Measurements from ENCODE around the gene CARD10. TPM values are rescaled to one million over a fixed set of nuclear protein-coding genes. Genes with fewer than 3 reads are reported as not detected.
A peak's percentile ranks its signal among the peaks of the same experiment; 100 is the strongest.

CARD10 gene
- total RNA-seq, 1 donor, result 3.0 TPM

DNA sequence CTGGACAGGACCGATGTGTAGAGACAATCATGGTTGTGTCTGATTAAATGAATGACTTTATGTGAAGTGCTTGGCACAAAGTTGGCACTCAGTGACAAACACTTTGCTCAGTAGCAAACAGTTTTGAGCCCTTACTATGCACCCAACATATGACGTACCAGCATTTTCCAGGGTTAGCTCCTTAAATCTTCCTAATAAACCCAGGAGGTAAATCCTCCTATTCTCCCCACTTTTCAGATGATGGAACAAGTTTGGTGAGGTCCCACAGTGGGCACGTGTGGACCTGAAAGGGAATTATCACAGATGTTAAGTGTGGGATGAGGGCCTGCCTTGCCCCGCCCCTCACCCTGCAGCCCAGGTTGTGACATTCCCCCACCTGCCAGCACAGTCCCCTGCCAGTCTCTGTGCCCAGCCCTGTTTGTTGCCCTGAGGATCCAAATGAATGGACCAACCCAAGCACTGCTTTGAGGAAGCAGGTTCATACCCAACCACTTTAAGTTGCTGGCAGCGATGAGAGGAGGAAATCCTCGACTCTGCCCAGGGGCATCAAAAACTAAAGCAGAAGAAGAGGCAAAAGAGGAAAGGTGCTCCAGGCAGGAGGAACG, 6.6 kb upstream of the CARD10 start:
- no peak overlapping the region for H3K4me3 ChIP-seq (ENCODE audit: low read depth, low read length)
- DNase-seq (ENCODE audit: low read depth), result no peak
- TF ChIP-seq, protein P1, sequence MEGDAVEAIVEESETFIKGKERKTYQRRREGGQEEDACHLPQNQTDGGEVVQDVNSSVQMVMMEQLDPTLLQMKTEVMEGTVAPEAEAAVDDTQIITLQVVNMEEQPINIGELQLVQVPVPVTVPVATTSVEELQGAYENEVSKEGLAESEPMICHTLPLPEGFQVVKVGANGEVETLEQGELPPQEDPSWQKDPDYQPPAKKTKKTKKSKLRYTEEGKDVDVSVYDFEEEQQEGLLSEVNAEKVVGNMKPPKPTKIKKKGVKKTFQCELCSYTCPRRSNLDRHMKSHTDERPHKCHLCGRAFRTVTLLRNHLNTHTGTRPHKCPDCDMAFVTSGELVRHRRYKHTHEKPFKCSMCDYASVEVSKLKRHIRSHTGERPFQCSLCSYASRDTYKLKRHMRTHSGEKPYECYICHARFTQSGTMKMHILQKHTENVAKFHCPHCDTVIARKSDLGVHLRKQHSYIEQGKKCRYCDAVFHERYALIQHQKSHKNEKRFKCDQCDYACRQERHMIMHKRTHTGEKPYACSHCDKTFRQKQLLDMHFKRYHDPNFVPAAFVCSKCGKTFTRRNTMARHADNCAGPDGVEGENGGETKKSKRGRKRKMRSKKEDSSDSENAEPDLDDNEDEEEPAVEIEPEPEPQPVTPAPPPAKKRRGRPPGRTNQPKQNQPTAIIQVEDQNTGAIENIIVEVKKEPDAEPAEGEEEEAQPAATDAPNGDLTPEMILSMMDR (IDR thresholded peaks at IDR 0.05; ENCODE audit: insufficient read depth, low read depth, low read length), result no peak

DNA sequence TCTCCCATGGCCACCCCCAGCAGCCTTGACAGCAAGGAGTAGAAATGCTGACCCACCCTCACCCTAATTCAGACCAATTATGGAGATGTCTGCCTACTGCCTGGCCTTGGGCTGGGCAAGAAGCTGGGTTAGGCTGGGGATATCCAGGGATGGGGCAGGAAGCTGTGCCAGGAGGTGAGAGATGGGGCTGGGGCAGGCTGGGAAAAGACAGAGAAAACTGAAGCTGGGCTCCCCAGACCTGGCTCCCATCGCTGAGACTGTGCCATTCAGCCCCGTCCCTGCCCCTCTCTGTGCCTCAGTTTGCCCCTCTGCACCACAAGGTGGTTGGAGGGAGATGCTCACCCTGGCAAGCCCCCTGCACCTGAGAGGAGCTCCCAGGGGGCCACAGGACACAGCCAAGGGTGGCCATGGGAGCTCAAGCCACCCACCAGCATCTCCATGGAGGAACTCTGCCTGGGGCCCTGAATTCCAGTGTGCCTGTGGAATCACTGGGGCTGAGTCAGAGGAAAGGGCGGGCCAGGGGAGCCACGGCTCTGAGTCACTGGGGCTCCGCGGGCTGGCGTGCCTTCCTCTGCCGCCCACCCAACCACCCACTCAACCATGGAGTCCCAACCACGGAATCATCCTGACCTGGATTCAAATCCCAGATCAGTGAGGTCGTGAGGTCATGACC, 6.0 kb upstream of the CARD10 start:
- no peak overlapping the region for H3K4me3 ChIP-seq (ENCODE audit: low read depth, low read length)
- TF ChIP-seq, protein P1 (IDR thresholded peaks at IDR 0.05; ENCODE audit: insufficient read depth, low read depth, low read length), result no peak
- peak; percentile 67 for DNase-seq (ENCODE audit: low read depth)

DNA sequence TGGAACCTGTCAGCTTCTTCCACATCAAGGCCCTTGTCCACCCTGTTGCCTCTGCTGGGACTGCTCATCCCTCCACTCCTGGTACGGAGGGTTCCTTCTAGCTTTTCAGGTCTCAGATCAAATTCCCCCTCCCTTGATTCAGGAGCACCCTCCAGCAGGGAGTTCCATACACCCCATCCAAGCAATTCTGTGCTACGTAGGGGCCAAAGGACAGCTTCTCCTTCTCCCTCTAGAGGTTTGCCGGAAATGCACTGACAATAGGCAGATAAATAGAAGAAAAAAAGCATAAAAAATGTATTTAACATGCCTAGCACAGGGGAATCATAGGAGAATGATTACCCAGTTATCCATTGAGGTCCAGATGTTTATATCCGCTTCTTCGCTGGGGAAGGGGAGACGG, 3.3 kb upstream of the CARD10 start:
- TF ChIP-seq, protein P1 (IDR thresholded peaks at IDR 0.05; ENCODE audit: insufficient read depth, low read depth, low read length), result no peak
- H3K4me3 ChIP-seq (ENCODE audit: low read depth, low read length), result no peak overlapping the region
- no peak for DNase-seq (ENCODE audit: low read depth)

DNA sequence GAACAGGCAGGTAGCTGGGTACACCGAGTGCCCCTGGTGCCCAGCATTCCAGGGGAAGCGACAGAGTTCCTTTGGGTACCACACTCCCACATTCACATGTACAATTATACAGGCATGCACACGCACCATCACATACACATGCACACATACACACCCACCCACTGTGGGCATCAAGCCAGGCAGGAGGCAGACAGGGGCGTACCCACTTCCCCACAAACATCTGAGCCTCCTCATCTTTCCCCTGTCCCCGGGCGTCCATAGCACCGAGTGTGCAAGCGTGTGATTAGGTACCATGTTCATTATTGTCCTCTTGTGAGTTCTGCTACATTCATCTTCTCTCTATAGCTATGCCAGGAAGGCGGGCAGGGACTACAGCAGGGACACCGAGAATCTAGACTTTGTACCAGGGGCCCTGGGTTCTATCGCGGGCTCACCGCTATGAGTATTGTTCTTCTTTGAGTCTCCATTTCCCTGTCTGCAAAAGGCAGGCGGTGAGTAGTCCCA, 2.1 kb upstream of the CARD10 start:
- no peak overlapping the region for H3K4me3 ChIP-seq (ENCODE audit: low read depth, low read length)
- DNase-seq (ENCODE audit: low read depth), result no peak
- TF ChIP-seq, protein P1 (IDR thresholded peaks at IDR 0.05; ENCODE audit: insufficient read depth, low read depth, low read length), result no peak

DNA sequence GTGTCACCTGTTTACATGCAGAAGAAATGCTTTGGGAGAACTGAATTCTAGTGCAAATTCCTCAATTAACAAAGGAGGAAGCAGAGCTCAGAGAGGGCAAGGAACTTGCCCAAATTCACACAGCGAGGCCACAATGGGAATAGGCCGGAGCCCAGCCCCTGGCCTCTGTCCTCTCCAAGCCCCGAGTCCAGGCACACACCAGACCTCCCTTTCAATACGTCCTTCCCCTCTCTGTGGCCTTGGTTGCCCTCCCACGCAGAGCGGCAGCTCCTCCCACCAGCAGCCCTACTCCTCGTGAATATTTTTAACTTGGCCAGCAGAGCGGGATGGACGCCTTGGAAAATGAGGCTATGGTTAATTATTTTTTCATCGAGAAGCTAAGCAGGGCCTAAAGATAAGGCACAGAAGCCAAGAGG, 1.6 kb upstream of the CARD10 start:
- no peak overlapping the region for H3K4me3 ChIP-seq (ENCODE audit: low read depth, low read length)
- no peak for DNase-seq (ENCODE audit: low read depth)
- TF ChIP-seq, protein P1 (IDR thresholded peaks at IDR 0.05; ENCODE audit: insufficient read depth, low read depth, low read length), result no peak

DNA sequence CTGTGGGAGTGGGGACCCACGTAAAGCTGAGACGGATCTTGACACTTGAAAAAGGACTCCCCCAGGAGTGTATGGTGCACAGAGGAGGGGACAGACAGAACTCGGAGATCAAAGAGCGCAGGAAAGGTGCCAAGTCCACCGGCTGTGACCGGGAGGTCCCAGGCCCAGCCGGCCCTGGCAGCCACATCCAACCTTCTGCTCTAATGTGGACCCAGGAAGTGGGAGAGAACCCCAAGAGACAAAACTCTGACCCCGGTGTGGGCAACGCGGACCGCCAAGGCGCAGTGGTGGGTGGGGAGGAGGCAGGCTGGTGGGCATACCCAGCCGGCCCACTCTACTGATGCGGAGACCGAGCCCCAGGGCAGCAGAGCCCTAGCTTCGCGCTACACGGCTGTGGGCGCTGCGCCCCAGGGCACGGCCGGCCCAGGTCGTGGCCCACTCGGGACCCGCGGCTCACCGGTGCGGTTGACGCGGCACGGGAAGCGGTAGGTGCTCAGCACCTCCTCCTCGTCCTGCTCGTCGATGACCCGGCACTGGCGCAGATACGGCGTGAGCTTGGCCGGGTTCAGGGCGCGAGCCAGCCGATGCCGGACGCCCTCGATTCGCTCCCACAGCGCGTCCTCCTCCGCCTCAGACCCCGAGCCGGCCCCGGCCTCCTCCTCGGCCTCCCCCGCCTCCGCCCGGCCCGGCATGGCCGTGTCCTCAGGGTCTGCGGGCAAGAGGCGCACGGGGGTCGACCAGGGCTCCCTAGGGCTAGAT, 527 bp downstream of the CARD10 start:
- peak overlapping the region; percentile 64 for H3K4me3 ChIP-seq (ENCODE audit: low read depth, low read length)
- DNase-seq (ENCODE audit: low read depth), result no peak
- TF ChIP-seq, protein P1 (IDR thresholded peaks at IDR 0.05; ENCODE audit: insufficient read depth, low read depth, low read length), result no peak

All from fibroblast of villous mesenchyme (primary cell).